Lung (tissue), 12 donors: ENCODE measurements around the gene FUOM. TPM values are rescaled to one million over a fixed set of nuclear protein-coding genes. Genes with fewer than 3 reads are reported as not detected.

ENCODE experiments used
- ATAC-seq: fragments of 200-7000 bp; cut with Tn5 transposase; one replicate; pipeline ENCODE4 v1.9.1; 2020; ENCODE audit warnings: moderate number of reproducible peaks; ENCODE audit not compliant: insufficient read depth, low FRiP score
- DNase-seq, 3 donors: peaks; one replicate each; pipeline ENCODE4 v3.0.0-alpha.2; 2013 to 2017
- H3K27ac ChIP-seq, 2 donors: one replicate each; pipeline ENCODE4 v1.5.1; 2013; ENCODE audit warnings: mild to moderate bottlenecking in 2 of 2, moderate library complexity in 2 of 2, control low read depth in 1 of 2, inconsistent platforms in 1 of 2, low read depth in 1 of 2, low read length in 1 of 2
- H3K27me3 ChIP-seq, 3 donors: one replicate each; pipeline ENCODE4 v1.5.1; 2013; ENCODE audit warnings: low read length in 2 of 3; ENCODE audit not compliant: control insufficient read depth in 3 of 3, insufficient read depth in 3 of 3
- H3K36me3 ChIP-seq, 4 donors: one replicate each; pipeline ENCODE4 v1.5.1; 2013; ENCODE audit warnings: low read length in 4 of 4, mild to moderate bottlenecking in 1 of 4, moderate library complexity in 1 of 4; ENCODE audit not compliant: control insufficient read depth in 4 of 4, insufficient read depth in 4 of 4
- H3K4me1 ChIP-seq, 5 donors: one replicate each; pipeline ENCODE4 v1.5.1; 2013; ENCODE audit warnings: low read length in 5 of 5, mild to moderate bottlenecking in 2 of 5, moderate library complexity in 1 of 5; ENCODE audit not compliant: control insufficient read depth in 5 of 5, insufficient read depth in 5 of 5
- H3K4me3 ChIP-seq: one replicate; pipeline ENCODE4 v1.5.1; 2013; ENCODE audit warnings: mild to moderate bottlenecking, control low read depth, moderate library complexity
- H3K9ac ChIP-seq, 2 donors: one replicate each; pipeline ENCODE4 v1.5.1; 2013; ENCODE audit warnings: low read length in 2 of 2, control low read depth in 1 of 2; ENCODE audit not compliant: insufficient read depth in 1 of 2
- H3K9me3 ChIP-seq, 4 donors: one replicate each; pipeline ENCODE4 v1.5.1; 2013; ENCODE audit warnings: low read length in 3 of 4, mild to moderate bottlenecking in 1 of 4, moderate library complexity in 1 of 4; ENCODE audit not compliant: control insufficient read depth in 4 of 4, insufficient read depth in 3 of 4
- WGBS, 2 donors: extraction: QIAGEN DNeasy Blood & Tissue Kit; methylation state at CpG; one replicate each; pipeline ENCODE4 v1.1.7; 2013; 5-methylcytosine and 5-hydroxymethylcytosine counted together
- polyA plus RNA-seq, 2 donors: library from polyadenylated mRNA; stranded (reverse); fragments of 200-250 nt; gene quantifications; one replicate each; pipeline ENCODE4 v1.2.1, GENCODE V29; 2013
- total RNA-seq, 2 donors: library from RNA; depleted of rRNA in 1 of 2; stranded (reverse); fragments of >200 nt in 1 of 2; gene quantifications; one replicate each; pipeline ENCODE4 v1.2.1, GENCODE V29; 2014 to 2021
- TF ChIP-seq, protein P1 (sequence below): IDR thresholded peaks from 2 replicates; pipeline ENCODE4 v1.5.1; 2012; ENCODE audit warnings: mild to moderate bottlenecking; ENCODE audit errors: control extremely low read depth, extremely low read depth
- donor health status: control.
- donor health status: control.
- donor health status: Bipolar disorder and iron deficiency.
- donor health status: healthy.
- donor health status: DM: yes; HTN: yes; CAD: no.

FUOM gene
- total and polyA plus RNA-seq, 4 donors = 8.4 to 41.4 (median 34.2) TPM

DNA sequence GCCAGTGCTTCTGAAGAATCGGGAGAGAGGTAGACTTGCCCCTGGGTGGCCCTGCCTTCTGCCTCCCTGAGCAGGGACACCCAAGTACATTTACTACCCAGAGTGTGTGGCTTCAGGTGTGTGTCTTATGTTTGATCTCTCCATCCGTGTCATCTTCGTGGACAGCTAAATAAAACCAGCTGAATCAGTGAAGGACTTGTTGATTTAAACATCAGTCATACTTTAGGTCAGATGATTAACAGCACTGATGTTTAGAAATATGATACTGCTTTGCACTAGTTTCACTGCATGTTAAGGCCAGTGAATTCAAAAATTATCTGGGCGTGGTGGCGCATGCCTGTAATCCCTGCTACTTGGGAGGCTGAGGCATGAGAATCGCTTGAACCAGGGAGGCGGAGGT lies 40.1 kb upstream of the FUOM start:
- H3K36me3 ChIP-seq = peaks cover 7 to 35% (median 30%) of the 10 kb centered on the region in 4 donors
- ATAC-seq = no peak

DNA sequence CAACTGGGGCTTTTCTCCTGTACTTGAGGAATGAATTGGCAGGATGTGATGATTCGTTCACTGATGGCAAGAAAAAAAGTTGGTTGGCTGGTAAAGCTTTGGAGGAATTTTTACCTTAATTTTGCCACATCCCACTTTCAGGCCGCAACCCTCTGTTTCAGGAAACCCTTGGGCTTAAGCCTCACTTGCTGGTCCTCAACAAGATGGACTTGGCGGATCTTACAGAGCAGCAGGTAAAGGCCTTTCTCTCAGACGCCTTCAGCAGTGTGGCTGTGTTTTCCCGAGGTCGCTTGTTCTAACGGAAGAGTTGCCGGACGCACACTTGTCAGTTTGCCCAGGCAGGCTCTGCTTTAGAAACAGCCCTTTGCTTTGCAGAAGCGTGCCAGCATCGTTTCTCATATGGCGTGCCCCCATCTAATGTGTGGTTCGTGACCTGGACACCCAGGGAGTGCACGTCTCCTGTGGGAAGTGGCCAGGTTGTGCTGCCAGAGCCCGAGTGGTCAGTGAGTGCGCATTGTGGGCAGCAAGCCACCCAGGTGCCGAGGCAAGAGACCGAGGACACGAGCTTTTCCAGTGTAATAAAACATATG lies 38.3 kb upstream of the FUOM start:
- H3K4me1 ChIP-seq = peaks cover 0 to 9% (median 0%) of the 10 kb centered on the region in 5 donors
- TF ChIP-seq, protein P1, sequence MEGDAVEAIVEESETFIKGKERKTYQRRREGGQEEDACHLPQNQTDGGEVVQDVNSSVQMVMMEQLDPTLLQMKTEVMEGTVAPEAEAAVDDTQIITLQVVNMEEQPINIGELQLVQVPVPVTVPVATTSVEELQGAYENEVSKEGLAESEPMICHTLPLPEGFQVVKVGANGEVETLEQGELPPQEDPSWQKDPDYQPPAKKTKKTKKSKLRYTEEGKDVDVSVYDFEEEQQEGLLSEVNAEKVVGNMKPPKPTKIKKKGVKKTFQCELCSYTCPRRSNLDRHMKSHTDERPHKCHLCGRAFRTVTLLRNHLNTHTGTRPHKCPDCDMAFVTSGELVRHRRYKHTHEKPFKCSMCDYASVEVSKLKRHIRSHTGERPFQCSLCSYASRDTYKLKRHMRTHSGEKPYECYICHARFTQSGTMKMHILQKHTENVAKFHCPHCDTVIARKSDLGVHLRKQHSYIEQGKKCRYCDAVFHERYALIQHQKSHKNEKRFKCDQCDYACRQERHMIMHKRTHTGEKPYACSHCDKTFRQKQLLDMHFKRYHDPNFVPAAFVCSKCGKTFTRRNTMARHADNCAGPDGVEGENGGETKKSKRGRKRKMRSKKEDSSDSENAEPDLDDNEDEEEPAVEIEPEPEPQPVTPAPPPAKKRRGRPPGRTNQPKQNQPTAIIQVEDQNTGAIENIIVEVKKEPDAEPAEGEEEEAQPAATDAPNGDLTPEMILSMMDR = no peak
- DNase-seq = no peak
- WGBS, 2 donors = 95 to 96% methylated on average over 19 of the region's 19 CpGs
- no peaks in the 10 kb centered on the region for H3K27me3 ChIP-seq
- H3K36me3 ChIP-seq = peaks cover 3 to 22% (median 20%) of the 10 kb centered on the region in 4 donors
- ATAC-seq = no peak
- no peak overlapping the region for H3K4me3 ChIP-seq
- no peak overlapping the region for H3K9ac ChIP-seq
- no peaks in the 10 kb centered on the region for H3K9me3 ChIP-seq
- H3K27ac ChIP-seq = no peak overlapping the region

More for the DNA sequence above, 40.1 kb upstream of the FUOM start:
- no peak for DNase-seq
- no peak overlapping the region for H3K9ac ChIP-seq
- no peak overlapping the region for H3K4me3 ChIP-seq
- WGBS, 2 donors = 98 to 100% methylated on average over 7 of the region's 7 CpGs
- TF ChIP-seq, protein P1 = no peak
- peaks cover 0 to 9% (median 0%) of the 10 kb centered on the region in 5 donors for H3K4me1 ChIP-seq
- no peaks in the 10 kb centered on the region for H3K9me3 ChIP-seq
- no peaks in the 10 kb centered on the region for H3K27me3 ChIP-seq
- no peak overlapping the region for H3K27ac ChIP-seq

DNA sequence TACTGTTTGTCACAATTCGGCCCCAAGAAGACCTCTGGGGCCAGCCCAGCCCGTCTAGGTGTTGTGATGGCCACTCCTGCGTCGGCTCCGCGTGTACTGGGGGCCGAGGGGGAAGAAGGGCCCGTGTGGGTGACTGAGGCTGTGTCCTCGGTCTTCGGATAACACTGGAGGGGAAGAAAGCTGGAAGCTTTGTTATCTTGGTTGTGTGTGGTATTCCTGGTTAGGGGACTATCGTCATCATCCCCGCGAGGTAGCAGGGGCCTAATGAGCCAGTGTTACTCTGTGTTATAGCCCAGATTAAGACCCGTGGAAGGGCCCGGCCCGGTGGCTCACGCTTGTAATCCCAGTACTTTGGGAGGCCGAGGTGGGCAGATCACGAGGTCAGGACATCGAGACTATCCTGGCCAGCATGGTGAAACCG lies 37.0 kb upstream of the FUOM start:
- TF ChIP-seq, protein P1 = no peak
- whole genome bisulfite sequencing, 2 donors = 30 to 35% methylated on average over 21 of the region's 21 CpGs
- peak overlapping the region; percentile 67 to 69 for H3K9ac ChIP-seq
- H3K27ac ChIP-seq = peak overlapping the region in 1 of 2 donors; percentile 85
- peak overlapping the region; percentile 77 for H3K4me3 ChIP-seq
- H3K4me1 ChIP-seq = peaks cover 0 to 9% (median 0%) of the 10 kb centered on the region in 5 donors
- H3K9me3 ChIP-seq = no peaks in the 10 kb centered on the region
- ATAC-seq (no peak), DNase-seq (no peak)
- H3K36me3 ChIP-seq = peaks cover 3 to 22% (median 18%) of the 10 kb centered on the region in 4 donors
- no peaks in the 10 kb centered on the region for H3K27me3 ChIP-seq
